IMR-90 (cell line): Measurements from ENCODE around the gene GSTT4. TPM values are rescaled to one million over a fixed set of nuclear protein-coding genes. Genes with fewer than 3 reads are reported as not detected.
"Not testable (repeated sequence)": the region's sequence is repeated elsewhere in the genome, so short reads cannot be mapped to it uniquely, and the experiment has no call there.

Experiments used
- ATAC-seq: fragments of 200-7000 bp; cut with Tn5 transposase; 2 replicates; pipeline ENCODE4 v1.9.1; 2020; ENCODE audit warnings: low read depth, mild to moderate bottlenecking, moderate library complexity
- BruUV-seq: library from RNA; stranded (reverse); fragments of 400-500 nt; replicated peaks from 2 replicates; lab custom pipeline; 2021; lab: Mats Ljungman, UMichigan
- CTCF ChIA-PET: fragments of 300-600 bp; formaldehyde crosslinking; extraction: SDS; loops from one replicate; lab custom pipeline; 2021; ENCODE audit warnings: antibody characterized with exemption; lab: Yijun Ruan, JAX
- POLR2A ChIA-PET: fragments of 300-600 bp; sonication (Branson Sonifier 250); formaldehyde crosslinking; loops from one replicate; lab custom pipeline; 2022; ENCODE audit warnings: antibody characterized with exemption; ENCODE audit not compliant: unreplicated experiment; lab: Charles Lee
- DNase-seq: peaks from one replicate; pipeline ENCODE4 v3.0.0; 2013
- H2AFZ ChIP-seq: replicated peaks from 2 replicates; pipeline ENCODE3; 2013; ENCODE audit warnings: low read length, mild to moderate bottlenecking; ENCODE audit not compliant: poor library complexity
- H2AK5ac ChIP-seq: 2 replicates; pipeline ENCODE4 v1.6.1; 2013; ENCODE audit warnings: low read depth, low read length, inconsistent platforms
- H2AK9ac ChIP-seq: replicated peaks from 2 replicates; pipeline ENCODE3; 2013; ENCODE audit warnings: mild to moderate bottlenecking, low read depth, low read length, moderate library complexity; ENCODE audit not compliant: poor library complexity
- H2BK120ac ChIP-seq: 2 replicates; pipeline ENCODE4 v1.6.1; 2013; ENCODE audit warnings: low read depth, low read length, inconsistent platforms
- H2BK15ac ChIP-seq: 3 replicates; pipeline ENCODE4 v1.6.1; 2013; ENCODE audit warnings: low read depth, low read length, inconsistent platforms
- H2BK20ac ChIP-seq: 2 replicates; pipeline ENCODE4 v1.6.1; 2013; ENCODE audit warnings: low read depth, mild to moderate bottlenecking, inconsistent platforms, low read length, moderate library complexity
- H2BK5ac ChIP-seq: 2 replicates; pipeline ENCODE4 v1.6.1; 2013; ENCODE audit warnings: mild to moderate bottlenecking, low read depth, low read length, inconsistent platforms; ENCODE audit not compliant: poor library complexity, severe bottlenecking
- H3K14ac ChIP-seq: replicated peaks from 2 replicates; pipeline ENCODE4 v1.6.1; 2013; ENCODE audit warnings: low read depth, low read length, inconsistent platforms
- H3K18ac ChIP-seq: 2 replicates; pipeline ENCODE4 v1.6.1; 2013; ENCODE audit warnings: low read depth, low read length, control low read depth
- H3K23ac ChIP-seq: 2 replicates; pipeline ENCODE4 v1.6.1; 2013; ENCODE audit warnings: low read depth, low read length, inconsistent platforms
- H3K27ac ChIP-seq: 2 replicates; pipeline ENCODE4 v1.5.1; 2013; ENCODE audit warnings: mild to moderate bottlenecking, control low read depth, low read length; ENCODE audit not compliant: insufficient read depth
- H3K27me3 ChIP-seq: 2 replicates; pipeline ENCODE4 v1.6.1; 2013; ENCODE audit warnings: low read length; ENCODE audit not compliant: control insufficient read depth, insufficient read depth
- H3K36me3 ChIP-seq: 2 replicates; pipeline ENCODE4 v1.6.1; 2013; ENCODE audit warnings: low read length, mixed read lengths; ENCODE audit not compliant: control insufficient read depth, insufficient read depth
- H3K4ac ChIP-seq: 2 replicates; pipeline ENCODE4 v1.6.1; 2013; ENCODE audit warnings: low read depth, low read length, inconsistent platforms
- H3K4me1 ChIP-seq: 2 replicates; pipeline ENCODE4 v1.6.1; 2013; ENCODE audit warnings: low read length, mixed read lengths; ENCODE audit not compliant: control insufficient read depth, insufficient read depth
- H3K4me2 ChIP-seq: 2 replicates; pipeline ENCODE4 v1.6.1; 2013; ENCODE audit warnings: low read depth, mild to moderate bottlenecking, control low read depth, low read length, moderate library complexity
- H3K4me3 ChIP-seq: 2 replicates; pipeline ENCODE4 v1.5.1; 2013; ENCODE audit warnings: low read depth, mild to moderate bottlenecking, control low read depth, low read length, moderate library complexity; ENCODE audit not compliant: insufficient read depth
- H3K56ac ChIP-seq: 2 replicates; pipeline ENCODE4 v1.6.1; 2013; ENCODE audit warnings: low read length, inconsistent platforms; ENCODE audit not compliant: insufficient read depth; ENCODE audit errors: extremely low read depth
- H3K79me1 ChIP-seq, 2 experiments: 2 replicates each; pipeline ENCODE4 v1.6.1; 2013; ENCODE audit warnings: low read length in 2 of 2, inconsistent platforms in 1 of 2, low read depth in 1 of 2
- H3K9ac ChIP-seq: 2 replicates; pipeline ENCODE4 v1.6.1; 2013; ENCODE audit warnings: low read depth, low read length, control low read depth
- H3K9me1 ChIP-seq: 2 replicates; pipeline ENCODE4 v1.6.1; 2013; ENCODE audit warnings: low read length, inconsistent platforms; ENCODE audit not compliant: insufficient read depth
- H3K9me3 ChIP-seq: 2 replicates; pipeline ENCODE4 v1.6.1; 2013; ENCODE audit warnings: low read length; ENCODE audit not compliant: control insufficient read depth, insufficient read depth
- H4K20me1 ChIP-seq: 2 replicates; pipeline ENCODE4 v1.6.1; 2013; ENCODE audit warnings: low read length, inconsistent platforms; ENCODE audit not compliant: insufficient read depth
- H4K5ac ChIP-seq: 2 replicates; pipeline ENCODE4 v1.6.1; 2013; ENCODE audit warnings: mild to moderate bottlenecking, low read depth, low read length, control low read depth
- H4K8ac ChIP-seq, 2 experiments: 2 replicates each; pipeline ENCODE4 v1.6.1; 2013; ENCODE audit warnings: low read depth in 2 of 2, low read length in 2 of 2, control low read depth in 1 of 2, inconsistent platforms in 1 of 2
- H4K91ac ChIP-seq: 2 replicates; pipeline ENCODE4 v1.6.1; 2013; ENCODE audit warnings: low read depth, low read length, inconsistent platforms; ENCODE audit not compliant: insufficient read depth
- WGBS, 2 experiments: methylation state at CpG; one replicate each; pipeline versions ENCODE4 v1.1.5 to v1.1.7; 2013; ENCODE audit warnings: missing lambda C conversion rate in 2 of 2; ENCODE audit not compliant: insufficient read length in 1 of 2; ENCODE audit errors: extremely low coverage in 2 of 2; 5-methylcytosine and 5-hydroxymethylcytosine counted together
- dilution Hi-C: fragments of 300-500 bp; cut with HindIII; formaldehyde crosslinking; loops from one replicate; pipeline ENCODE4 v1.14.3; 2018; ENCODE audit warnings: low sequenced_read_pairs; ENCODE audit not compliant: unreplicated experiment
- in situ Hi-C: fragments of 300-500 bp; cut with MboI; formaldehyde crosslinking; loops from 3 replicates; pipeline ENCODE4 v1.14.3; 2019; ENCODE audit warnings: low sequenced_read_pairs, inconsistent platforms, mixed read lengths
- intact Hi-C: fragments of 100-400 bp; cut with micrococcal nuclease; formaldehyde crosslinking; loops from 2 replicates; pipeline ENCODE4 v1.10.0; 2022
- polyA plus RNA-seq, 3 experiments: library from polyadenylated mRNA; depleted of rRNA; stranded (reverse); fragments of >200 nt; gene quantifications; 2 replicates each; pipeline ENCODE4 v1.2.3, GENCODE V29; 2012; ENCODE audit warnings: low replicate concordance in 1 of 3
- total RNA-seq: library from RNA; depleted of rRNA; stranded (reverse); fragments of >200 nt; gene quantifications from 2 replicates; pipeline ENCODE4 v1.2.3, GENCODE V29; 2012

The GSTT4 gene
- total and polyA plus RNA-seq, 2 of the 4 experiments (the other 2 are of a cell fraction): not detected

- ATAC-seq: peak; percentile 94
Observed at GRCh38 chr22:23966568-23966967, 38.7 kb downstream of the GSTT4 start, which contains the start of gene DDTL. DDTL (plus strand) TSS chr22:23966888; CDS start chr22:23966915, 27 bp downstream.

GRCh38 chr22:23966094-23966493, 39.2 kb downstream of the GSTT4 start:
- H3K14ac ChIP-seq, H3K9me3 ChIP-seq, H4K91ac ChIP-seq, H3K9ac ChIP-seq, DNase-seq, intact Hi-C loops, H3K4me3 ChIP-seq, H4K20me1 ChIP-seq, CTCF ChIA-PET, H2AFZ ChIP-seq, H3K4me1 ChIP-seq, H3K4me2 ChIP-seq, dilution Hi-C loops, H3K27me3 ChIP-seq, H2AK5ac ChIP-seq, H2BK120ac ChIP-seq, H2BK5ac ChIP-seq, H3K27ac ChIP-seq, in situ Hi-C loops, H2BK20ac ChIP-seq, H3K56ac ChIP-seq, H2BK15ac ChIP-seq, POLR2A ChIA-PET, H2AK9ac ChIP-seq, H3K4ac ChIP-seq, H4K5ac ChIP-seq, H3K23ac ChIP-seq, H3K18ac ChIP-seq, BruUV-seq, H3K9me1 ChIP-seq: not testable (repeated sequence)
- Histone ChIP-seq H4K8ac (0 out of 4 replicates have a peak overlapping the region, but pooled peaks of 1 of the 2 experiments have one; percentile 25), H3K79me1 (peaks cover 9 to 22% of the 10 kb centered on the region in 2 experiments; a peak in 3 of 4 replicates), H3K36me3 (peaks cover 17% of the 10 kb centered on the region)
- no CpG with 5 or more reads among the region's 18 CpGs for WGBS, 2 experiments
- ATAC-seq: peak; percentile 3; the same call in 1 of the 2 replicates

More at GRCh38 chr22:23966568-23966967, 38.7 kb downstream of the GSTT4 start, which contains the start of gene DDTL:
- CTCF ChIA-PET, H3K4ac ChIP-seq, H2BK20ac ChIP-seq, H3K23ac ChIP-seq, H2BK5ac ChIP-seq, H3K9ac ChIP-seq, H3K4me2 ChIP-seq, POLR2A ChIA-PET, H2AK9ac ChIP-seq, H3K27me3 ChIP-seq, H2AK5ac ChIP-seq, H4K5ac ChIP-seq, H3K14ac ChIP-seq, H4K20me1 ChIP-seq, H2AFZ ChIP-seq, H3K4me3 ChIP-seq, H3K9me3 ChIP-seq, H3K4me1 ChIP-seq, H3K18ac ChIP-seq, H3K9me1 ChIP-seq, DNase-seq, H2BK120ac ChIP-seq, dilution Hi-C loops, BruUV-seq, H2BK15ac ChIP-seq, in situ Hi-C loops, H4K91ac ChIP-seq, intact Hi-C loops, H3K27ac ChIP-seq, H3K56ac ChIP-seq: not testable (repeated sequence)
- no CpG with 5 or more reads among the region's 30 CpGs for WGBS, 2 experiments
- Histone ChIP-seq H3K79me1 (peaks cover 9 to 23% of the 10 kb centered on the region in 2 experiments), H4K8ac (peak within 1 kb of the TSS in 1 of 2 experiments; percentile 25; a peak in 1 of 4 replicates), H3K36me3 (peaks cover 17% of the 10 kb centered on the region)
